Esophagus mucosa (tissue), 1 donor: ENCODE measurements around the gene KIAA0513. TPM values are rescaled to one million over a fixed set of nuclear protein-coding genes. Genes with fewer than 3 reads are reported as not detected.

ENCODE experiments used
- ATAC-seq: fragments of 200-7000 bp; cut with Tn5 transposase; one replicate; pipeline ENCODE4 v1.9.1; 2020
- total RNA-seq: library from RNA; stranded (reverse); gene quantifications from one replicate; pipeline ENCODE4 v1.2.4, GENCODE V29; 2023
- donor health status: DM: yes; HTN: yes; CAD: no.

The KIAA0513 gene
- total RNA-seq, 1 donor from 2014 or later = 8.1 TPM

DNA sequence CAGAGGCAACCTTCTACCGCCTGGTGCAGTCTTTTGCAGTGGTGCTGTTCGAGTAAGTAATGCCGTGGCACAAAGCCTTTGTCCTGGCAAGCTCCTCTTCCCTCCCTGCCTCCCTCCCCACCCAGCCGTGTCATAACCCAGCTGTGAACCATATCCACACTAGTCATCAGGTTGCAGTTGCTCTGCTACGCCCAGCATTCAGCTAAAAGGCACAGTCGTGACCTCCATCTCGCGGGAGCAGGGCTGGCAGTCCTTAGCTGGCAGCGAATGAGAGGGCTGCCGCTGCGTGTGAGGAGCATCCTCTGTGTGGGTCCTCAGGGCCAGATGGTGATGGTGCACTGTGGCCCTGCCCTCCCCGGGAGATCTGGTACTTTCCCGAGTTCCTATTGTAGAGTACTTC lies 45.4 kb downstream of the KIAA0513 start:
- peak; percentile 96 for ATAC-seq

GRCh38 chr16:85074225-85074914 lies 46.8 kb downstream of the KIAA0513 start:
- no peak for ATAC-seq

DNA sequence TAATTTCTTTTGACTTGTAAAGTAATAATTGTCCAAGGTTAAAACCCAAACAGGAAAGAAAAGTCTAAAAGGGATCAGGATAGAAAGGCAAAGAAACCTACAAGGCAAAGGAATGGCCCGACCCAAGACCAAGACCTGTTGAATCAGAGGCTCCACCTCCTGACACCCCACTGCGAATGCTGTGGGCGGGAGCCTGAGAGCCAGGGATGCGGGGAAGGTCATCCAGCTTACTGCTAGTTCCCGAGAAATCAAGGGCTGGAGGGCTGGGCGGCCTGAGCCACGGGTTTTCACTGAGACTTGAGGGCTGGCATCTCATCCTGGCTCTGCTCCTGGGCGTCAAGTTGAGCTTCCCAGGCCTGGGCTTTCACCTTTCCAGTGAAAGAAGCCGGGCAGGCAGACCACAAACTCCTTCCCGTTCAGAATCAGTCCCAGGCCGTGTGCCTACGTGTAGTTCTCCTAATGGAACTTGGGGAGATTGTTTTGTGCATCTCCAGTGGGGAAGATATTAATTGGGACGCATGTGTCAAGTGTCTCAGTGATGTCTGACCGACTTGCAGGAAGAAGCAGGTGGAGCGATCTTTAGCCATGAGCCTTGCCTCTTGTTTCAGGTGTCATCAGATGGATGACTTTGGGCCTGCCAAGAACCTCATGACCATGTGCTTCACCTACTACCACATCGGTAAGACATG lies 47.8 kb downstream of the KIAA0513 start:
- no peak for ATAC-seq

GRCh38 chr16:85077039-85077438 lies 49.4 kb downstream of the KIAA0513 start:
- ATAC-seq = no peak

- no peak for ATAC-seq
These were observed 50.1 kb downstream of the KIAA0513 start for GRCh38 chr16:85077576-85078125.

DNA sequence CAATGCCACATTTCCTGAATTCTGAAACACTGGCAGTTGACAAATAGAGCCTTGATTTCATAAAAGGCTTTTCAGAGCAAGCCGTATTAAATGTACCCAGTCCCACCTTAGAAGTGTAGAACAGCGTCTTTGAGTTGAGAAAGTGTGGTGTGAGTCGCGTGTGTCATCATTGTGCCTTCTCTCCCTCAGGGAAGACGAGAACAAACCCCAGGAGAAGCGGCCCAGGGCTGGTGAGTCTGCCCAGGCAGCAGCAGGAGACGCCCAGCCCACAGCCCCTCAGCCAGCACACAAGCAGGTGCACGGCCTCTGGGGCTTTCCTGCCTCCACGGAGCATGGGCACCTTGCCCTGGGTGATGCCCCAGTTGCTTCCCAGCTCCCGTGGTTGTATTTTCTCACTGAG lies 50.6 kb downstream of the KIAA0513 start:
- no peak for ATAC-seq

DNA sequence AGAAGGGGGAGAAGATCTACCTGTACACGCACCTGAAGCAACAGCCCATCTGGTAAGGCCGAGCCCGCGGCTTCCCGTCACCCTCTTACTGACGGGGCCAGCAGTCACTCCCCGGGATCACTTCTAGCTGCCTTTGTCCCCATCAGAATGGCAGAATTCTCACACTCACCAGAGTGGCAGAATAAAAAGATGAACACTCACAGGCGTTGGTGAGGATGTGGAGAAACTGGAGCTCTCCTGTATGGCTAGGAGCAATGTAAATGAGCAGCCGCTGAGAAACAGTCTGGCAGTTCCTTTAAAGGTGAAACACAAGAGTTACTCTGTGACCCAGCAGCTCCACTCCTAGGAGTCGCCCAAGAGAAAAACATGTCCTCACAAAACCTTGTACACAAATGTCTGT lies 51.4 kb downstream of the KIAA0513 start:
- no peak for ATAC-seq

DNA sequence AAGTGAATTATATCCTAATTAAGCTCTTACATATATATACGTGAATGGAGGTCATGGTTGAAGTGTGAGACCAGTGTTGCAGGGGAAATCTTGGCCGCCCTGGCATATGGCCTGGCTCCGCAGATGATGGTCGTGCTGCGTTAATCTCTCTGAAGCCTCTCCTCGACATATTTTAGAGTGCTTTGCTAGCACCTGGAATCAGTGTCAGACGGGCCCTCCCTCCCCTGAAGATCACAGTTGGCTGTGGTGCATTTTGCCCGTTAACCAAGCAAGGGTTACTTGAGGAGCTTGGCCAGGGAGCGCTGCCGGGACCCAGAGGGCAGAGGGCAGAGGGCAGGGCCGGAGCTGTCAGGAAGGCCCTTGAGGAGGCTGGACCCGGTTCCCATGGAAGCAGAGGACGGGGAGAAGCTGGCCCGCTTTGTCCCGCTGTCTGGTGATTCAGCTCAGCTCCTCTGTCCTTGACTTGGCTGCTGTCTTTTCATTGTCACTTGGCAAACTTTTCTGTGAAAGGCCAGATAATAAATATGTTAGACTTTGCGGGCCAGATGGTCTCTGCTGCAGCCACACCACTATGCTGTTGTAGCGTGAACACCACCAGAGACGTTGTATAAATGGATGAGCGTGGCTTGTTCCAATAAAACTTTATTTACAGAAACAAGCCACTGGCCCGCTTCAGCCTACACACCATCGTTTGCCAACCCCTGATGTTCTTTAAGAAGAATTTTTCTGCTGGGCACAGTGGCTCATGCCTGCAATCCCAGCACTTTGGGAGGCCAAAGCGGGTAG lies 52.4 kb downstream of the KIAA0513 start:
- ATAC-seq = no peak

DNA sequence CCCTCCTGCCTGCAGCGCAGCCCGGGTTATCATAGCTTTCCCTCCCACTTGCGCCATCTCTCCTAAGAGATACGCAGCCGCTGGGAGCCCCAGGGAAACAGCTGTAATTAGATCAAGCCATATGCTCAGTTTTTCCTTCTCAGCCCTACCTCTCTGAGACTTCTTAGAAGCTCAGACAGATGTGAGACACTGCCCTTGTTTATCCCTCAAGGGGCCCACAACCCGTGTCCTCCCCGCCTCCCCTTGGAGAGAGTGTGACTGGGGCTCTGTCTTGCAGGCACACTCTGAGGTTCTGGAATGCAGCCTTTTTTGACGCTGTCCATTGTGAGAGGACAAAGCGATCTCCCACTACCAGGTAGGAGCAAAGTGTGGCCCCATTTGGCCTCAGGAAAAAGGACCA lies 53.4 kb downstream of the KIAA0513 start:
- no peak for ATAC-seq

DNA sequence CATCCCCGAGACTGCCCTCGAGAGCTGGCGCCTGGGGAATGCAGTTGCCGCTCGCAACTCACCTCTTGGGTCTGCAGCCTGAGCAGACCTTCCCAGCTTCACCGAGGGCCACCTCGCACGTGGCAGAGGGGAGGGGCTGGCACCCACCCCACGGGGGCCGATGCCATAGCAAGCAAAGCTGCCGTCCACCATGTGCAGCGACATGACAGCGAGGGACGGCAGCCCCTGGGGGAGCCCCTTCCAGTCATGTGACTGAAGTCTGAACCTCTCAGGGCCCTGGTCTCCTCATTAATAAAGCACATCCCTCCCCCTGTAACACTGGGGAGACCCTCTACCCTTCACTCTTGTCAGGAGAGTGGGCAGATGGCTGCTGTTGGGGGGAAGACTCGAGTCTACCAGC lies 54.2 kb downstream of the KIAA0513 start:
- no peak for ATAC-seq

DNA sequence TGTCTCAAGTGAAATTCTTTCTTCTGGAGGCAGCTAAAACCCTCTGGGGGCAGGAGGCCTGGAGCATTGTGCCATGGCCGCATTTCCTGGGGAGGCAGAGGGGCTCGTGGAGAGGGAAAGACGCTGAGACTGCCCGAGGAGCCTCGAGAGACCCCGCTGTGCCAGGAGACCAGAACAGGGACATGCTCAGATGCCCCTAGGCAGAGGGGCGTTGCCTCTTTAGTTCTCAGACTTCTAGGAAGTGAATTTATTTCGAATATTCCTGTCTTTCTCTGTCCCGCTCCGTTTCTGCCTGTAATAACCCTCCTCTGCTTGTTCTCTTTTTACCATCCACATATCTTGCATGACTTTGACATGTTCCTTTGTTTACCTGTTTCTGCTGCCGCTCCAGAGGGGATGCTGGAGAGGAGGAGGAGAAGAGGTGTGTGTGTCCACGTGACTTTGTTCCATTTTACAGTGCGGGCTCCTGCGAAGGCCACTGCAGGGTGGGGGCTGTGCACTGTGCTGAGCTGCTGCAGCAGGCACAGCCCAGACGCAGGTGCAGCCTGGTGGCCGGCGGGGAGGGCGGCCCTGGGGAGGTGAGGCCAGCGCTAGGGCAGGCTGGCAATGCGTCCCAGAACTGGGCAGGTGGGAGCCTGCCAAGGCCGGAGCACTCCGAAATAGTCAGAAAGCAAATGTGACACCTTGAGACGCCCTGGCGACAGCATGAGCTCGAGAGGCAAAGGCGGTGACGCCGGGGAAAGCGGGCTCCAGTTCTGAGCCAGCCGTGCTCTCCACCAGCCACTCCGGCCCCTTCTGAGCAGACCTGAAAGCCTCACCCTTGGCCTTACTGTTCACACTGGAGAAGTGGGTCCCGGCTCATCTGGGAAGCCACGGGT lies 54.8 kb downstream of the KIAA0513 start:
- ATAC-seq = peak; percentile 24

DNA sequence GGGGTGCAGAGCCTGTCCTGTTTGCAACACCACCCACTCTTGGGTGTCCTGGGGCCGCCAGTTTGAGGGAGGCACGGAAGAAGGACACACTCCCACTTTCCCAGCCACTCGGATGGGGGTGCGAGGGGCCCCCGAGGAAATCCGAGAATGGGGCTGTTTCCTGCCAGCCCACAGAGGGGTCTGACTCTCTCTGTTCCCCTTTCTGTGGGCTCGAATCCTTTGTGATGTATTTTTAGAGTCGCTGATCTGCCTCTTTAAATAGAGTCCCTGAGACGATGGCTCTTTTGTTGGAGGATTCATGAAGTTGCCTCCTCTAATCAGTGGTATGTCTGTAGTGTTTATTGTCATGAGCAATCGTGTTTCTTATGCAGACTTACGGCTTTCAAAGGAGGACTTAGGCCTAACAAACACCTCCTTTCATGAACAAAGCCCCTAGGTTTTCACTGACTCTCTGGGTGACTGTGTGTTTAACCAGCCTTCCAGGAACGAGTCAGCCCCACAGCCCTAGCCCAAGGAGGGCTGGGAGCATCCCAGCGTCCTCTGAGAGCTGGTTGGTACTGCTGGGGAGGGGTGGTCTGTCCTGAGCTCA lies 55.5 kb downstream of the KIAA0513 start:
- no peak for ATAC-seq

- ATAC-seq = no peak
These were observed 57.4 kb downstream of the KIAA0513 start for GRCh38 chr16:85084841-85085510.

DNA sequence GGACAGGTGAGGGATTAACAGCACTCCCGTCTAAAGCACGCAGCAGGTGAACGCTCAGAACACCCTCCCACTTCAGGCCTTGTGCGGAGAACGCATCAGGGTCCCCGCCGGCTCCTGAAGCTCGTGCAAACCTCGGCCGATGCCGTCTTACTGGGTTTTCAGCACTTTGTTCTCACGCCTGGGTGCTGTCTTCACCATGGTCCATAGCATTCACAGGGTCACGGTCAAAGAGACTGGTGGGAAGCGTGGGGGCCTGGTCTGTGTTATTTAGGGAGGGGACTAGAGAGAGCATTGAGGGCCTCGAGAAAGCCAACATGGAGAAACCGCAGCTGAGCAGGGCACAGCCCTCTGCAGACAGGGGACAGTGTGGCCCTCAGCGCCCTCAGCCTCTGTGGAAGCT lies 58.1 kb downstream of the KIAA0513 start:
- no peak for ATAC-seq

DNA sequence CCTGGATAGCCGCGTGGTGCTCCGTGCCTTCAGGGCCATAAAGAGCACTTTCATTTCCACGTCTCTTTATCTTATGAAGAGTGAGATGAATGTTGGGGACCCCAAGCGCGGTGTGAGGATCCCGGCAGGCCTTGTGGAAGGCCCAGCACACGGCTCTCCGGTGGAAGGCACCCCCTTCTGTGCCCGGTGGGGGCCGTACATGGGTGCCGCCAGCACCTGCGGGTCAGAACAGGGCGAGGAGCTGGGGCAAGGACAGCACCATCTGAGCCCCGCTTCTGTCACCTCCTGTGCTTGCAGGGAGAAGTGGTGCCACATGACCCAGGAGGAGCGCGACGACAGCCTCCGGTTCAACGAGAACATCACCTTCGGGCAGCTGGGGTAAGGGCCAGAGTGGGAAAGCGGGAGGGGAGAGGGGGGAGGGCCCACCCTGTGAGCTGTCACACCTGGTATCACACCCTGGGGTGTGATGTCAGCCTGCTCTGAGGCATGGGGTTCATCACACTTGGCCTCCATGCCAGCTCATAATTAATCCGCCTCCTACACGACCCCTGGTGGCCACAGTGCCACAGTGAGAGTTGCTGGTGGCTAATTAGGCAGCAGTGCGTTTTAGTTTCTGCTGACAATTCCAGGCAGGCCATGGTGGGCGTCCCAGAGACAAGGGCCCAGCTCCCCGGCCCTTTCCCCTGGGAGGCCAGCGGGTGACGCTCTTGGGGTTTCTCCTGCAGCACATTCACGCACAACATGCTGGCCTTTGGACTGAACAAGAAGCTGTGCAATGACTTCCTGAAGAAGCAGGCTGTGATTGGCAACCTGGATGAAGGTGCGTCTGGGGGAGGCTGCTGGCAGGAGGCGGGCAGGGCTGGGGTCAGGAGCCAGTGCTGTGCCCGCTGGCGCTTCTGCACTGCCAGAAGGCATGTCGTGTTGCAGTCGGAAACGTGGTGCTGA lies 59.0 kb downstream of the KIAA0513 start:
- ATAC-seq = peak; percentile 81

- ATAC-seq = no peak
These were observed 60.4 kb downstream of the KIAA0513 start for GRCh38 chr16:85087899-85088569.

GRCh38 chr16:85088570-85089199 lies 61.1 kb downstream of the KIAA0513 start:
- peak; percentile 18 for ATAC-seq

- no peak for ATAC-seq
These were observed 61.9 kb downstream of the KIAA0513 start for GRCh38 chr16:85089525-85089924.

- ATAC-seq = no peak
These were observed 62.6 kb downstream of the KIAA0513 start for GRCh38 chr16:85090181-85090580.
